GM13976 (cell line): Measurements from ENCODE around the gene ZNF429.
"Not testable (repeated sequence)": the region's sequence is repeated elsewhere in the genome, so short reads cannot be mapped to it uniquely, and the experiment has no call there.

Experiments
- DNase-seq: peaks from one replicate; pipeline ENCODE4 v3.0.0; 2012; ENCODE audit warnings: low spot score
- in situ Hi-C: fragments of 300-500 bp; cut with MboI; formaldehyde crosslinking; loops from one replicate; pipeline ENCODE4 v1.12.0; 2022; ENCODE audit warnings: low sequenced_read_pairs, mixed read lengths, inconsistent platforms; ENCODE audit not compliant: unreplicated experiment
- TF ChIP-seq, protein P1 (sequence below): IDR thresholded peaks from 2 replicates; pipeline ENCODE4 v1.5.1; 2012; ENCODE audit warnings: borderline replicate concordance, mild to moderate bottlenecking; ENCODE audit not compliant: insufficient read depth; ENCODE audit errors: extremely low read depth, missing control alignments, control extremely low read depth

ZNF429 gene

DNA sequence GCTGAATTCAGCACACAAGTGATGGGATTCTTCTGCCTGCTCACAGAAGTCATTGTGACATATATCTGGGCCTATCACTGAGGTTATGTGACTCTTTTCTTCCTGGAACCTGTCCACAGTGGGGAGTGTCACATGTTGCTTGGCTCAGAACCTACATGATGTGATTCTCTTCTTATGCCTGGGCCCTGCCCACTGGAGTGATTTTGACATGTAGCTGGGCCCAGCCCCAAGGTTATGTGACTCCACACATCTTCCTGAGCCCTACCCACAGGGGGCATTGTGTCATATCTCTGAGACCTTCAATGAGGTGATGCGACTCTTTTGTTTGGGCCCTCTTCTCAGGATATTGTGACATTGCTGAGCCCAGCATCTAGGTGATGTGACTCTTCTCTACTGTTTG lies 17.4 kb upstream of the ZNF429 start:
- in situ Hi-C loops: no loop called here
- DNase-seq: no peak
- TF ChIP-seq, protein P1, sequence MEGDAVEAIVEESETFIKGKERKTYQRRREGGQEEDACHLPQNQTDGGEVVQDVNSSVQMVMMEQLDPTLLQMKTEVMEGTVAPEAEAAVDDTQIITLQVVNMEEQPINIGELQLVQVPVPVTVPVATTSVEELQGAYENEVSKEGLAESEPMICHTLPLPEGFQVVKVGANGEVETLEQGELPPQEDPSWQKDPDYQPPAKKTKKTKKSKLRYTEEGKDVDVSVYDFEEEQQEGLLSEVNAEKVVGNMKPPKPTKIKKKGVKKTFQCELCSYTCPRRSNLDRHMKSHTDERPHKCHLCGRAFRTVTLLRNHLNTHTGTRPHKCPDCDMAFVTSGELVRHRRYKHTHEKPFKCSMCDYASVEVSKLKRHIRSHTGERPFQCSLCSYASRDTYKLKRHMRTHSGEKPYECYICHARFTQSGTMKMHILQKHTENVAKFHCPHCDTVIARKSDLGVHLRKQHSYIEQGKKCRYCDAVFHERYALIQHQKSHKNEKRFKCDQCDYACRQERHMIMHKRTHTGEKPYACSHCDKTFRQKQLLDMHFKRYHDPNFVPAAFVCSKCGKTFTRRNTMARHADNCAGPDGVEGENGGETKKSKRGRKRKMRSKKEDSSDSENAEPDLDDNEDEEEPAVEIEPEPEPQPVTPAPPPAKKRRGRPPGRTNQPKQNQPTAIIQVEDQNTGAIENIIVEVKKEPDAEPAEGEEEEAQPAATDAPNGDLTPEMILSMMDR: no peak

DNA sequence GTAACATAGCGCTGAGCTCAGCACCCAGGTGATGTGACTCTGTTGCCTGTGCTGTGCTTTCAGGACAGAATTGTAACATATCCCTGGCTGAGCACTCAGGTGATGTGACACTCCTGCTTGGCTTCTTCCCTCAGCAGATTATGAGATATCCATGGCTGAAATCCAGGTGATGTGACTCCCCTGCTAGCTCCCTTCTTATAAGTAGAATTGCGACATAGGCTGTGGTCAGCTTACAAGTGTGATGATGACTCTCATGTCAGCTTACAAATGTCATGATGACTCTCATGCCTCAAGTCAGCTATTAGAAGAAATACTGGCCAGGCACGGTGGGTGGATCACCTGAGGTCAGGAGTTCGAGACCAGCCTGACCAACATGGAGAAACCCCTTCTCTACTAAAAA lies 14.3 kb upstream of the ZNF429 start:
- TF ChIP-seq, protein P1: no peak
- in situ Hi-C loops: no loop called here
- no peak for DNase-seq

DNA sequence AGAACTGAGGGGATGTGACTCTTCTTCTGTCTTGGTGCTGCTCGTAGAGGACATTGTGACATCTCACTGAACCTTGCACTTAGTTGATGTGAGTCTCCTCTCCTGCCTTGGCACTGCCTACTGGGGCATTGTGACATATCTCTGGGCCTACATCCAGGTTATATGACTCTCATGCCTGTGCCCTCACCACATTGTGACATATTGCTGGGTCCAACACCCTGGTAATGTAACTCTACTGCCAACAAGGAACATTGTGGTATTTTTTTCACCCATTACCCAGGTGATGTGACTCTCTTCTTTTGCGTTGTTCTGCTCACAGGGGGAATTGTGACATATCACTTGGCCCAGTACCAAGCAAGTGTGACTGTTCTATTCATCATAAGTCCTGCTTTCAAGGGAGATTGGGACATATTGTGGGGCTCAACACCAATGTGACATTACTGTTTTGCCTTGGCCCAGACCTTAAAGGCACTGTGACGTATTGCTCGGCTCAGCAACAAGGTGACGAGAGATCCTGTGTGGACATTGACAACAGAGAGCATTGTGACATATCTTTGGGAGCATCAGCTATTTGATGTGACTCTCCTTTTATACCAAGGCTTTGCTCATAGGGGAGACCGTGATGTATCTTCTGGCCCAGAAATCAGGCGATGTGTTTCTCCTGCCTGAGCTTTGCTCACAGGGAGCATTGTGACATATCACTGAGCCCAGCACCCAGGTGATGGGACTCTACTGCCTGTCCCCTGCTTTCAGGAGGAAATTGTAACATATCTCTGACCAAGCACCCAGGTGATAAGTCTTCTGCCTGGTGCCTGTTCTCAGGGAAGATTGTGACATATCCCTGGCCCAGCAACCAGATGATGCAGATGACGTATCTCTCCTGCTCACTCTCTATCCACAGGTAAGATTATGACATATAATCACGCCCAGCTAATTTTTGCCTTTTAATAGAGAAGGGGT lies 12.2 kb upstream of the ZNF429 start:
- in situ Hi-C loops: no loop called here
- TF ChIP-seq, protein P1: no peak

DNA sequence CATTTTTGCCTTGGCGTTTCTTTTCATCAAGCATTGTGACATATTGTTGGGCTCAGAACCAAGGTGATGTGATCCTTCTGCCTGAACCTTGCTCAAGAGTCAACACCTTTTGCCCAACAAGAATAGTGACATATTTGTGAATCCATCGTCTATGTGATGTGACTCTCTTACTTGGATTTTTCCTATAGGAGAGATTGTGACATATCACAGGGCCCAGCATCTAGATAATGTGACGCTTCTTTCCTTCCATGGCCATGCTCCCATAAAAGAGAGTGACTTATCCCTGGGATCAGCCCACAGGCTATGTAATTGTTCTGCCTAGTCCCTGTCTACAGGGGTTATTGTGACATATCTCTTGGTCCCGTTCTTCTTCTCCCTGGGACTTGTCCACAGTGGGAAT lies 8.5 kb upstream of the ZNF429 start:
- no peak for DNase-seq
- TF ChIP-seq, protein P1: no peak
- in situ Hi-C loops: no loop called here

More for the DNA sequence above, 12.2 kb upstream of the ZNF429 start:
- DNase-seq: no peak

DNA sequence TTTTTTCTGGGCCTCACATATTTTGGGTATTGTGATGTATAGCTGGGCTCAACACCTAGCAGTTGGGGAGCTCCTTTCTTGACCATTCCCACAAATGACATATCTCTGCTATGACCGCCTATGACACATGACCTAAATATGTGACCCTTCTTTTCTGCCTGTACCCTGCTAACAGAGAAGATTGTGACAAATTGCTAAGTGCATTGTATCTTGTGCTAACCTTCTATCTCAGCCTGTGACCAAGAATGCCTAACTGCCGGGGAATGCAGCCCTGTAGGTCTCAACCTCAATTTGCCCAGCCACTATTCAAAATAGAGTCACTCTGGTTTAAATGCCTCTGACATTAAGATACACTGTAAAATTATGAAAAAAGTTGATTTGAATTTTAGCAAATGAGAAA lies 6.8 kb upstream of the ZNF429 start:
- TF ChIP-seq, protein P1: no peak

DNA sequence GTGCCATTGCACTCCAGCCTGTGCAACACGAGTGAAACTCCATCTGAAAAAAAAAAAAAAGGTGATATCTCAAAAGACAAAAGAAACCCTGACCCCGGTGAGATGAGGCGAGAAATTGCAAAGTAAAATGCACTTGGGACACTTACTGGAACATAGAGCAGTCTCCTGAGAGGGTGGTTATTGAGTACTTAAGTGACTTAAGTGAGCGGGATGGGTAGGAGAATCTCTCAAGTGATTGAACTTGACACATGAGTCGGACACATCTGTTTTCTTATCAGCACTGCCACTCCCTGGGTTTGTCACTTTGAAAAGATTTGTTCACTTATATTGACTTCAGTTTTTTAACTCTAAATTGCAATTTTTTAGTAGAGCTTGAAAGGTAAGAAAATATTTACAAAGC lies 2.8 kb downstream of the ZNF429 start:
- TF ChIP-seq, protein P1: no peak
- no peak for DNase-seq
- in situ Hi-C loops: no loop called here

More for the DNA sequence above, 6.8 kb upstream of the ZNF429 start:
- in situ Hi-C loops: no loop called here
- no peak for DNase-seq

DNA sequence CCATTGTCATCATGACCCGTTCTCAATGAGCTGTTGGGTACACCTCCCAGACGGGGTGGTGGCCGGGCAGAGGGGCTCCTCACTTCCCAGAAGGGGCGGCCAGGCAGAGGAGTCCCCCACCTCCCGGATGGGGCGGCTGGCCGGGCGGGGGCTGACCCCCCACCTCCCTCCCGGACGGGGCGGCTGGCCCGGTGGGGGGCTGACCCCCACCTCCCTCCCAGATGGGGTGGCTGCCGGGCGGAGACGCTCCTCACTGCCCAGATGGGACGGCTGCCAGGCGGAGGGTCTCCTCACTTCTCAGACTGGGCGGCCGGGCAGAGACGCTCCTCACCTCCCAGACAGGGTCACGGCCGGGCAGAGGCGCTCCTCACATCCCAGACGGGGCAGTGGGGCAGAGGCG lies 5.7 kb downstream of the ZNF429 start:
- in situ Hi-C loops, DNase-seq: not testable (repeated sequence)

DNA sequence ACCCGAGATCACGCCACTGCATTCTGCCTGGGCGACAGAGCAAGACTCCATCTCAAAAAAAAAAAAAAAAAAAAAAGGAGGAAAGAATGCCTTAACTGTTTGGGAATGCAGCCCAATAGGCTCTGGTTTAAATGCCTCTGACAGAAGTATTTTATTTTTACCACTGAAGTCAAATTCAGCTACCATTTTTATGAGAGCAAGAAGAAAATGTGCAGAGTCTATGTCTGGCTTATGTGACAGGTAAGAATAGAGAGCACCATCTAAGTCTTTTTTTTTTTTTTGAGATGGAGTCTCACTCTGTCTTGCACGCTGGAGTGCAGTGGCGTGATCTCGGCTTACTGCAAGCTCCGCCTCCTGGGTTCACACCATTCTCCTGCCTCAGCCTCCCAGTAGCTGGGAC lies 7.2 kb downstream of the ZNF429 start:
- DNase-seq, in situ Hi-C loops: not testable (repeated sequence)
